ENCODE data around the gene TRIM15.

Gene TRIM15

GRCh38 chr6:30184417-30185031, 21.2 kb downstream of the TRIM15 start:
- no peak for TF ChIP-seq CTCF (IDR thresholded peaks at IDR 0.05; ENCODE audit: low read depth, low read length)
- no peak for DNase-seq (ENCODE audit: low read depth in 2 of 2)
- no peak overlapping the region for H3K4me3 ChIP-seq (replicated peaks in 1 of 2; ENCODE audit: low read depth in 2 of 2, low read length in 2 of 2)

GRCh38 chr6:30185846-30186484, 22.6 kb downstream of the TRIM15 start:
- H3K4me3 ChIP-seq (replicated peaks in 1 of 2; ENCODE audit: low read depth in 2 of 2, low read length in 2 of 2), result no peak overlapping the region
- no peak for TF ChIP-seq CTCF (IDR thresholded peaks at IDR 0.05; ENCODE audit: low read depth, low read length)
- DNase-seq (ENCODE audit: low read depth in 2 of 2), result no peak

- H3K4me3 ChIP-seq (replicated peaks in 1 of 2; ENCODE audit: low read depth in 2 of 2, low read length in 2 of 2), result no peak overlapping the region
- no peak for TF ChIP-seq CTCF (IDR thresholded peaks at IDR 0.05; ENCODE audit: low read depth, low read length)
- no peak for DNase-seq (ENCODE audit: low read depth in 2 of 2)
Measured at GRCh38 chr6:30188541-30188940, 25.2 kb downstream of the TRIM15 start.

GRCh38 chr6:30192076-30192475, 28.7 kb downstream of the TRIM15 start:
- no peak for TF ChIP-seq CTCF (IDR thresholded peaks at IDR 0.05; ENCODE audit: low read depth, low read length)
- H3K4me3 ChIP-seq (replicated peaks in 1 of 2; ENCODE audit: low read depth in 2 of 2, low read length in 2 of 2), result no peak overlapping the region
- peak in 1 of 2 donors; percentile 21 for DNase-seq (ENCODE audit: low read depth in 2 of 2)

GRCh38 chr6:30194797-30195690, 31.7 kb downstream of the TRIM15 start:
- H3K4me3 ChIP-seq (replicated peaks in 1 of 2; ENCODE audit: low read depth in 2 of 2, low read length in 2 of 2), result no peak overlapping the region
- no peak for TF ChIP-seq CTCF (IDR thresholded peaks at IDR 0.05; ENCODE audit: low read depth, low read length)
- no peak for DNase-seq (ENCODE audit: low read depth in 2 of 2)

- no peak for DNase-seq (ENCODE audit: low read depth in 2 of 2)
- H3K4me3 ChIP-seq (replicated peaks in 1 of 2; ENCODE audit: low read depth in 2 of 2, low read length in 2 of 2), result no peak overlapping the region
- no peak for TF ChIP-seq CTCF (IDR thresholded peaks at IDR 0.05; ENCODE audit: low read depth, low read length)
Measured at GRCh38 chr6:30195951-30196350, 32.6 kb downstream of the TRIM15 start.

Measured in cardiac fibroblast (primary cell).